ENCODE measurements around the gene ZNF423.

The ZNF423 gene

DNA sequence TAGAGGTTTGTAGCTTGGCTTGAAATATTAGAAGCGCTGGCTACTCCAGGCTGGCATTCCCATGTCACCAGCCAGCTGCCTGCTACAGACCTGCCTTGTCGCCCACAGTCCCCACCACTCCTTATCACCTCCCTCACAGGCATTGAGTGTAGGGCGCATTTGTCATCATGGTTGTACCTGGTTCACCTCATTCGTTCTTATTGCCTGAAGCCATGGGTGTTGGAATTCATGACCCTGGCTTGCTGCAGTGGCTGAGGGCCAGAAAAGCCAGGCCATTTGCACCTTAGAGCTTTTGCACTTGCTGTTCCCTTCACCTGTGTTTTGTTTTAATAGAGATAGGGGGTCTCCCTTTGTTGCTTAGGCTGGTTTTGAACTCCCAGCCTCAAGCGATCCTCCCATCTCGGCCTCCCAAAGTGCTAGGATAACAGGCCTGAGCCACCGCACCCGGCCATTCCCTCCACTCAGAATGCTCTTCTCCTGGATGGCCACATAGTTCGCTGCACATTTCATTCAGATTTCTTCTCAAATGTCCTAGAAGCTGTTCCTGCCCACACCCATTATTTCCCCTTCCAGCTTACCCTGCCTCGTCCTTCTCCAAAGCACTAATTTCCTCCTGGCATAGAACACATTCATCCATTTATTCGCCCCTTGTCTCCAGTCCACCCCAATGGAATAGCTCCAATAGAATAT lies 384.7 kb downstream of the ZNF423 start:
- no peak for DNase-seq (ENCODE audit: low read depth)
- no peak overlapping the region for H3K4me3 ChIP-seq (ENCODE audit: low read depth, low read length)
- TF ChIP-seq, protein P1, sequence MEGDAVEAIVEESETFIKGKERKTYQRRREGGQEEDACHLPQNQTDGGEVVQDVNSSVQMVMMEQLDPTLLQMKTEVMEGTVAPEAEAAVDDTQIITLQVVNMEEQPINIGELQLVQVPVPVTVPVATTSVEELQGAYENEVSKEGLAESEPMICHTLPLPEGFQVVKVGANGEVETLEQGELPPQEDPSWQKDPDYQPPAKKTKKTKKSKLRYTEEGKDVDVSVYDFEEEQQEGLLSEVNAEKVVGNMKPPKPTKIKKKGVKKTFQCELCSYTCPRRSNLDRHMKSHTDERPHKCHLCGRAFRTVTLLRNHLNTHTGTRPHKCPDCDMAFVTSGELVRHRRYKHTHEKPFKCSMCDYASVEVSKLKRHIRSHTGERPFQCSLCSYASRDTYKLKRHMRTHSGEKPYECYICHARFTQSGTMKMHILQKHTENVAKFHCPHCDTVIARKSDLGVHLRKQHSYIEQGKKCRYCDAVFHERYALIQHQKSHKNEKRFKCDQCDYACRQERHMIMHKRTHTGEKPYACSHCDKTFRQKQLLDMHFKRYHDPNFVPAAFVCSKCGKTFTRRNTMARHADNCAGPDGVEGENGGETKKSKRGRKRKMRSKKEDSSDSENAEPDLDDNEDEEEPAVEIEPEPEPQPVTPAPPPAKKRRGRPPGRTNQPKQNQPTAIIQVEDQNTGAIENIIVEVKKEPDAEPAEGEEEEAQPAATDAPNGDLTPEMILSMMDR (IDR thresholded peaks at IDR 0.05; ENCODE audit: insufficient read depth, low read depth, low read length, missing control alignments): no peak

DNA sequence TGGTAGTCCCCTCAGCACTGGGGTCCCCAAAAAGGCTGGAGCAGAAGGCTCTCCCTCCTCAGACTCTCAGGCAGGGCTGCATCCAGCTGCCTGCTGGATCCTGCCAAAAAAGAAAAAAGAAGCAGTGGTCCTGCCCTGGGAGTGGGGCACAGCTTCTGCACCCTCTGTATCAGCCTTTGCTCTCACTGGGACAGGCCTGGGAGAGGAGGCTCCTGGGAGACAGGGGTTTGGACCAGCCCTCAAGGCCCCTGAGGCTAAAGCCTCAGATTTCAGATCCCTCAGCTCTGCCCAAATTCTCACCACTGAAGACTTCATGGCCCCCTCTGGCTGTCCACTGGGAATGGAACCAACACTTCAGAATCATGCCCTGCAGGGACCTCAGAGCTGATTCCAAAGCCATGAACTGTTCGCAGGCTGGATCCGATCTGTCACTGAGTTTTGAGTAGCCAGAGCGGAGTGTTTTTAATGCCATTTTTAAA lies 385.4 kb downstream of the ZNF423 start:
- H3K4me3 ChIP-seq (ENCODE audit: low read depth, low read length): no peak overlapping the region
- TF ChIP-seq, protein P1 (IDR thresholded peaks at IDR 0.05; ENCODE audit: insufficient read depth, low read depth, low read length, missing control alignments): no peak
- no peak for DNase-seq (ENCODE audit: low read depth)

DNA sequence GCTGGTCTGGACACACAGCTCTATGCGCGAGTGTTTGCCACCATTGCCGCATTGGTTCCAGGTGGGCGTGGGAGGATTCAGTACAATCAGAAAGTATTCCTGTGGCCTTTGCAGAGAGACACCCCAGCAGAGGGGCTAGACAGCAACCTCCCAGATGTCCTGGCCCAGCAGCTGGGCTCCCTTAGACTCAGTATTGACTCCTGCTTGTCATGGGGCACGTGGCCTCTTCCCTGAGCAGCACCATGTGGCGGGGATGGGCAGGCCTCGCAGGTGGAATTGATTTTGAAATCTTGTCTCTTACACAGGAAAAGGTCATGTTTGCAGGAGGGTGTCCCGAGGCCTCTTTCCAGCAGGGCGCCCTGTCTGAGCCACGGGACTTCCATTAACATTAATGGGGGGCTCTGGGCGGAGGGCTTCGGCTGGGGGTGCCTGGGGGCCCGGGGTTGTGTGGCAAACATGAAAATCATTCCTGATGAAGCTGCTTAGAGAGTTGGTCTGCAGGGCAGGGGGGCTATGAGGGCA lies 385.9 kb downstream of the ZNF423 start:
- TF ChIP-seq, protein P1 (IDR thresholded peaks at IDR 0.05; ENCODE audit: insufficient read depth, low read depth, low read length, missing control alignments): no peak
- H3K4me3 ChIP-seq (ENCODE audit: low read depth, low read length): no peak overlapping the region
- no peak for DNase-seq (ENCODE audit: low read depth)

- no peak overlapping the region for H3K4me3 ChIP-seq (ENCODE audit: low read depth, low read length)
- TF ChIP-seq, protein P1 (IDR thresholded peaks at IDR 0.05; ENCODE audit: insufficient read depth, low read depth, low read length, missing control alignments): no peak
- DNase-seq (ENCODE audit: low read depth): no peak
Measured at GRCh38 chr16:49469311-49469670, 386.6 kb downstream of the ZNF423 start.

- no peak overlapping the region for H3K4me3 ChIP-seq (ENCODE audit: low read depth, low read length)
- TF ChIP-seq, protein P1 (IDR thresholded peaks at IDR 0.05; ENCODE audit: insufficient read depth, low read depth, low read length, missing control alignments): no peak
- DNase-seq (ENCODE audit: low read depth): no peak
Measured at GRCh38 chr16:49468611-49469310, 387.2 kb downstream of the ZNF423 start.

DNA sequence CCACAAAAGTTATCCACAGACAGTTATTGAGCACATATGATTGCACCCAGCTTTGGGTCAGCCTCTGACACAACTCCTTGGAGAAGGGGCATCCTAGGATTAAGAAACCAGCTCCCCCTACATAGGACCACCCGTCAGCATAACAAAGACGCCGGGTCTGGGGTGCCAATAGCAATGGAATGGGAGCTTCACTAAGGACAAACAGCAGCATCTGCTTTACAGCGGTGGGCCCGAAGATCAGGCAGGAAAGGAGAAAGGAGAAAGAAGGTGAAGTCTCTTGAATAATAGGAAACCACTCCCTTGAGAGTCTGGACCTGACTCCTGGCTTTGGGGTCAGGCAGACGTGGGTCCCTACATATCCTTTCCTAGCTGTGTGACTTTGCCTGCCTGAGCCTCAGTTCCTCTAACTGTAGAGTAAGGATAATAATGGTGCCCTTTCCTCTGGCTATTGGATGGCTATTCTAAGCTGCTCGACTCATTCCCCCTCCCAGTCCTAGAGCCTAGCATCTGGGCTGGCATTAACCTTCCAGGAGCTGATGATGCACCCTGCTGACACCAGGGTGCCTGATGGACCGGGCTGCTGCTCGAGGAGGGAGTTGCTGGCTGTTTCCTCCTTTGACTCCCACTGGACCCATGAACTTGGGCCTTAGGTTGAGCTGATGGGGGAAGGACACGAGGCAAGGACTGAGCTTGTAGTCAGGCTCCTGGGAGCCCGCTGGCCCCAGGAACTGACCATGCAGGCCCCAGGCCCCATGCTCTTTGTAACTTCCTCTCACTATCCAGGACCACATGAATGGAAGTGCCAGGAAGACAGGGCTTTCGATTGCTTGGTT lies 388.2 kb downstream of the ZNF423 start:
- DNase-seq (ENCODE audit: low read depth): no peak
- TF ChIP-seq, protein P1 (IDR thresholded peaks at IDR 0.05; ENCODE audit: insufficient read depth, low read depth, low read length, missing control alignments): no peak

More for the DNA sequence above, 388.2 kb downstream of the ZNF423 start:
- H3K4me3 ChIP-seq (ENCODE audit: low read depth, low read length): no peak overlapping the region
